NCI-H524 (cell line): ENCODE measurements around the gene IRGC.

Experiments
- DNase-seq, 2 experiments: peaks; one replicate each; lab custom pipeline; 2025; lab: John Stamatoyannopoulos, UW

Gene IRGC

DNA sequence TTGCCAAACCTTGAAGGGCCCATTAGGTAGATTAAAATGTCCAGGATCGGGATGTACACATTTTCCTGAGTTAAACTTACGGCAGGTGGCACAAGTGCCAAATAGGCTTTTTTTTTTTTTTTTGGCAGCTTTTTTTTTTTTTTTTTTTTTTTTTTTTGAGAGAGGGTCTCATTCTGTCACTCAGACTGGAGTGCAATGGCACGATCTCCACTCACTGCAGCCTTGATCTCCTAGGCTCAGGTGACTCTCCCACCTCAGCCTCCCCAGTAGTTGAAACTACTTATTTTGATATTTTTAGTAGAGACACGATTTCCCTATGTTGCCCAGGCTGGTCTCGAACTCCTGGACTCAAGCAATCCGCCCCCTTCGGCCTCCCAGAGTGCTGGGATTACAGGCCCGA is 9.0 kb downstream of the IRGC start:
- DNase-seq: no peak

DNA sequence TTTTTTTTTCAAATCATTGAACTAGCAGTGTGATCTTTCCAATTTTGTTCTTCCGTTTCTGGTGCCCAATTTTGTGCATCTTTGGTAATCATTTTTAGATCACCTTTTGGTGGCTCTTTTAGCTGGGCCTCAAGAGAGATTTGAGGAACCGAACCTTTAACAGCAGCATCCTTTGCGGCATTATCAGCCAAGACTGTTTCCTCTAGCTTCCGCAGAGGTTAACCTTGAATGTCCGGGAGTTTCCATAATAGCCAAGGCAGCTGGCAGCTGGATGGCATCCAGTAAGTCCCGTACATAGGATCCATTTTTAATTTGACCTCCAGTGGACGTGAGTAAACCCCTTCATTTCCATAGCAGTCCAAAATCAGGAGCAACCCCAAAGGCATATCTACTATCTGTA is 9.6 kb downstream of the IRGC start:
- DNase-seq: no peak

DNA sequence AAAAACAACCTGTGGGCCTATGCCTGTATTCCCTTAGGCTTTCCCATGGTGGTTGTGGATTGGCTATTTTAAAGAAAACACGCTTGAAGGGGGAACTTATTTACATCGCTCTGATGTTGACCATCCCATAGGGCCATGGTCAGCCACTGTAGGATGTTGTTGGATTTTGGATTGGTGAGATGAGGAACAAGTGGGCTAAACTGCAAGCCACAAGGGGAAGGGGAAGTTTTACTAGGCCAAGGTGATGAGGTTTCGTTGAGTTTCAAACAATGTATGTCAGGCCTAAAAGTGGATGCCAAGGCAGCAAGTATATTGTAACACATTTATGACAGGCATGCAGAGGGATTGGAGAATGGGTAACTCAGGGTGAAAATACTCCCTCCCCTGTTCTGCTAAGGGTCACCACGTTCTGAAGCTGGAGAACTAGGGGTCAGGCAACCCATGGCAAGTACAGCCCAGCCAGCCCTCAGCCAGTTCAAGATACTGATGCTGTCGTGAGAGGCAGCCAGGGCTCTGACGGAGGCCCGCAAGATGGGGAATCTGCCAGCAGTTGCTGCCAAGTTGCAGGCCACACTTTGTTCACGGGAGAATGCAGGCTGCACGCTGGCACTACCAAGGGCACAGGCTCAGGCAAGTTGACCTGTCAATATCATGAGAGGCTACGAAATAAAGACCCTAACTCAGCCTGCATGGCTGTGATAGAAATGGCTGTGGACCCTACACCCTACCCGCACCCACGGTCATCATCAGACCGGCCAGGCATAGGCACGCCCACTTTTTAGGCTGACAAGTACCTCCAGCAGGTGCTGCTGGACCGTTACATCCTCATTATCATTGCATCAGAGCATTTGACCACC is 11.1 kb downstream of the IRGC start:
- DNase-seq: no peak

DNA sequence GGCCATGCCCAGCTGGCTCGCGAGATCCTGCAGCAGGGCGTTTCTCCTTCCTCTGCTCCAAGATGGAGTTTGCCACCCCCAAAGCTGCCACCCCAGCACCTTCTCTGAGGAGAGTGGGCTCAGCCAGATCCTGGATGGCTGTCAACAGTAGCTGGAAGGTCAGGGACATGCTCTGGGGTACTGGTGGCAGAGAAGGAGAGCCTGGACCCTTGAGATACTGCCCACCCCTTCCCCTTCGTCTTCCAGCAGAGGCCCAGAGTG is 11.6 kb downstream of the IRGC start:
- DNase-seq: no peak

DNA sequence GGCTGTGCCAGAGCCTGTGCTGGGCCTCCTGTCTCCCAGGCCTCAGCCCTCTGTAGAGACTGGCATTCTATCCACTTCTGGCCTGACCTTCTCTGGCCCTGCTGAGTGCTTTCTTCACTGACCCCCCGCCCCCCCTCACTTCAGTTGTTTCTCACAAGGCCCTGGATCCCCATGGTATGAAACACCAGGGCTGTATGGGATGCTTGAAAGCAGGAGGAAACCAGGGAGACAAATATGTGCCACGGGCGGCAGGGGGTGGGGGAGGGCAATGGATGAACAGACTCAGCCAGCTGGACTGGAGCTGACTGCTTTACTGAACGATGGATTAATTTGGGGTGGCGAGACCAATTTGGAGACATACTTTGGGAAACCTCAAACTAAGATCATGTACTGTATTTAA is 14.0 kb downstream of the IRGC start:
- no peak for DNase-seq

DNA sequence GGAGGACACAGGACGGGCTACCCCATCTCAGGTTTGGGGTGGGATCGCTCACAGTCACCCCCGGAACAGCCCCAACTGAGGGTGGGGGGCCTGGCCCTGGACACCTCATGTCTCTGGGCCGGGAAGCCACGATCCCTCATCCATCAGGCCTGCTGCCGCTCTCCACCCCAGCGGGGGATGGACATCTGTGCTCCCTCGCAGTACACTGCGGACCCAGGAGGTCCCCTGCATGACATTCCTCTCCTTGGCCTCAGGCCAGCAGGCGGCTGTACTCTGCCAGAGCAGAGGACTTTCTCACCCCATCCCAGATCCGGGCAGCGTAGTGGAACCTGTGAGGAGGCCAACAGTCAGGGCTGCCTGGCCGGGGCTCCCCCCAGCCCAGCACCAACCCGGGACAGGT is 15.5 kb downstream of the IRGC start:
- no peak for DNase-seq

DNA sequence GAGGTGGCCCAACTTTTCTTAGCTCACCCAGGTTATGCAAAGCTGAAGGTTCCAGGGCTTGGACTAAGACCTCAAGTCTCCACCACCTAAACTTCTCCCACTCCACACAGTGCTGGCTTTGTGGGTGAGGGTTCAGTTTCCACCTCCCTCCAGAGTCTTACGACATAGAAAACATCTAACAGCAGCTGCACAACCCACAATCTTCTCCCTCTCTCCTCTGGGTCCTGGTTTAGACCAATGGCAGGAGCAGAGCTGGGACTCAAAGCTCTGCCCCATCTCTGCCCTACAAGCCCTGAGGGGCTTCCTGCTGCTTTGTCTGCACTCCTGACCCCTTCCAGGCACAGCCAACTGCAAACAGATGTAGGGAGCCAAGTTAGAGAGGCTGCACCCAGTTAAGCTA is 16.0 kb downstream of the IRGC start:
- no peak for DNase-seq

DNA sequence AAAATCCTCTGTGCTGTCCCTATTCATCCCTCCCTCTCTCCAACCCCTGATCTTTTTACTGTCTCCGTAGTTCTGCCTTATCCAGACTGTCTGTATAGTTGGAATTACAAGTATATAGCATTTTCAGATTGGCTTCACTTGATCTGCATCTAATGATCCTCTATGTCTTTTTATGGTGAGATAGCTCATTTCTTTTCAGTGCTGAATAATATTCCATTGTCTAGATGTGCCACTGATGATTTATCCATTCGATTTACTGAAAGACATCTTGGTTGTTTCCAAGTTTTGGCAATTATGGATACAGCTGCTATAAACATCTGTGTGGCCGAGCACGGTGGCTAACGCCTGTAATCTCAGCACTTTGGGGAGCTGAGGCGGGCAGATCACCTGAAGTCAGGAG is 19.1 kb downstream of the IRGC start:
- no peak for DNase-seq

DNA sequence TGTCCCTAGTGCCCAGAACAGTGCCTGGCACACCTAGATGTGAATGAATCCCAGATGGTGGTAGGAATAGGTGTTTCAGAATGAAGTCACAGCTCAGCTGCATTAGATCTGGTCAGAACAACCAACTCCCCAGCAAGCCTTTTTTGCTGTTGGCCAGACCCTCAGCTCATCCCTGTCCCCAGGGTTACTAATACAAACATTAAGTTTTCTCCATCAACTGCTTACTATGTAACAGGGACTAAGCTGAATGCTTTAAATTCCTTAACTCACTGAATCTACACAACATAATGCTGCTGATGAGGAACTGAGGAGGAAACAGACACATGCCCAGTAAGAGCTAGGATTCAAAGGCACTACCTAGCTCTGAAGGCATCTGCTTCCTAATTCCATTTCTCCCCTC is 20.1 kb downstream of the IRGC start:
- no peak for DNase-seq

DNA sequence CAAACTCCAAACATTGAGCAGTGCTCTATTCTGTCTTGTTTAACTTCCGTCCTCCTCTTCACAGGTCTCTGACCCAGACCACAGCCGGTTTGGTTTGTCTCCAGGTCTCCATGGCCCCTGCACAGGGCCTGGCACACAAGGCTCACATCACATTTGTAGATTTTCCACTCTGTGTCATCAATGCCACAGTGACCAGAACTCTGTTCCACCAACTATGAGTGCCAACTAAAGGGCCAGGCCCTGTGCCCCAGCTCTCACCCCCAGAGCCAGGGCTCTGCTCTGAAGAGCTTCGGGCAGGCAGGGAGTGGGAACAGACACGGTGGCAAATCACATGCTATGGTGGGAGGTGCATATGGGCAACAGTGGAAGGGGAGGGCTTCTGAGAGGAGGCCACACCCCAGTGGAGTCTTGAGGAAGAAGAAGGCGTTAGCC is 22.9 kb downstream of the IRGC start:
- DNase-seq: no peak

DNA sequence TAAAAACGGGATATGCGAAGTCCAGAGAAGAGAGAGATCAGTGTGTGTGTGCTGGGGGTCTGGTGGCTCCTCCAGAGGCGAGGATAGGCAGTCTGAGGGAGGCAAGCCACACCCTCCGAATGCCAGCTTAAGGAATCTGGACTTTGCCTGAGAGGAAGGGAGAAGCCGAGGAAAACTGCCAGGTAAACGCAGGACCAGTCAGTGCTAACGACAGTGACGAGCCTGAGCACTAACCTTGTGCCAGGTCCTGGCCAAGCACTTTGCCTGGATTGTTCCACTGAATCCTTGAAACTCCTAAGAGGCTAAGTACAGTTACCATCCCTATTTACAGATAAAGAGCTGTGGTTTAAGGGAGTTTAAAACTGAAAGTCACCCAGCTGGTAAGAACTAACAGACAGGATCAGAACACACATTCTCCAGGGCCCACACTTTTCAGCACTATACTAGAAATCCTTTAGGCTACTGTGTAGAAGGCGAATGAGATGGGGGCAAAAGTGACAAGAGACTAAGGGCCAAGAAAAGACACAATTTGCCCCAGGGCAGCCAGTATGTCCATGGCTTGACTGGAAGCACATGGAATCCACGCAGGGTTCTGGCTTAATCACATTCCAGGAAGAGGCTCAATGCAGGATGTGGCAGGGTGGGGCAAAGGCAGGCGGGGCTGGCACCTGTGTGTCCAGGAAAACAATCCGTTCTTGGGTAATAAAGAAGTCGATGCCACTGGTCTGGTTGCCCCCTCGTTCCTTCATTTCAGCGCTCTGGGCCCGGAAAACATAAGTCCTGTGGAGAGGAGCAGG is 23.8 kb downstream of the IRGC start:
- no peak for DNase-seq

DNA sequence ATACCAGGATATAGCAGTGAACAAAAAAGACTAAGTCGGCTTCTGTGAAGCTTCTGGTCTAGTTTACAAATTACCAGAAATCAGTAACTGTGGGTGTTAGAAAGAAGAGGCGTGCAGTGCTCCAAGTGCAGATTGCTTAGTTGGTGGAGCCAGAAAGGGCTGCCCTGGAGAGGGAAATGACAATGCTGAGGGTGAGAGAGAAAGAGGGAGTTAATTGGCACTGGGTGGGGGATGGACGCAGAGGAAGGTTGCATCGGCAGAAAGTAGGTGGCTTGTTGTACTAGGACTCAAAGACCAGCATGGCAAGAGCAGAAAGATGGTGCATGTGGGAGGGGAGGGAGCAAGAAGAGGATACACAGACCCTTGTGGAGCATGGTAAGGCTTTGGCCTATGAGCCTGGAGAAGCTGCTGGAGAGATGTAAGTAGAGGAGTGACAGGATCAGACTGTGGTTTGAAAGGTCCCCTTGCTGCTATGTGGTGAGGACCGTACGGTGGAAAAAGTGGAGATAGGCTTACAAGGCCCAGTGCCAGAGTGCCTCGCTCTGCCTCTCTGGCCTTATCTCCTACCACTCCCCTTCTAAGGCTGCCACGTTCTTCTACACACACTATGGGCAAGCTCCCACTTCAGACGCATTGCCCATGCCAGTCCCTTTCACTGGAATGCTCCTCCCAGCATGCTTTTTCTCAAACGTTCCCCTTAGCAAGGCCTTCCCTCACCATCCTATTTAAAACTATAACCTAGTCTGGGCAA is 25.4 kb downstream of the IRGC start:
- no peak for DNase-seq

DNA sequence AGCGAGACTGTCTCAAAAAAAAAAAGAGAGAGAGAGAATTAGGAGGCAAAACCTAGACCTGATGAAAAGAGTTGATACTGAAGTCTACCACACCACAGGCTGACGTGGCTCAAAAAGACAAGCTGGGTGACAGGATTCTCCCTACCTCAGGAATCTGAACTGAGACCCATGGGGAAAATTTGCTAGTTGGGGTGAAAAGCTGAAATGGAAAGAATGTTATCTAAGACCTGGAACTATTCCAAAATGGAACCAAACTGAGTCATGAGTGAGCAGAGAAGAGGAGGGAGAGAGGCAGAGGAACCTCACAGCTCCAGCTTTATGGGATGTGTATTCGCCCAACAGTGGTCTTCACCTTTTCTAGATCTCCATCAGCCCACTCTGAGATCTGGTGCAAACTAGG is 27.2 kb downstream of the IRGC start:
- no peak for DNase-seq

DNA sequence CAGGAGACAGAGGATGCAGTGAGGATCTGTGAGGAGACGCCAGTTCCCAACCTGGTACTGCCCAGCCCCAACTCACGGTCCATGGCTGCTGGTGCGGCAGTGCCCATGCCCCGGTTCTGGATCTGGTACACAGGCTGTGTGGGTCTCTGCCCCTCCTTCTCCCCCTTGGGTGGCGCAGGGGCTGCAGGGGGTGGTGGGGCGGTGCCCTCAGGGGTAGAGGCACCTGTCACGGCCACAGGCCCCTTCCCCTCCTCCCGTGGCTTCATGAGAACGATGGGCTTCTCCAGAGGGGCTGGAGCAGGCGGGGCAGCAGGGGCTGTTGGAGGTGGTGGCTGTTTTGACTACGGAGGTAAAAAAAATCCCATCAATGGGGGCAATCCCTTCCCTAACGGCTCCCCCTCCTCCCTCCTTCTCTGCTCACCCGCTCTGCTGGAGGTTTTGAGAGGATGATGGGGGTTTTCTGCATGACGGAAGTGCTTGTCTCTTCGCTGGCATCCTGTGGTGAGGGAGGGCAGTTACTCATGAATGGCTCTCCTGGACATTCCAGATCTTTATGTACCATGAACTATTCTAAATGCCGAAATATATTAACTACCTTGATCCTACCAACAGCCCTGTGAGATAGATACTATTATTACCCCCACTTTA is 31.8 kb downstream of the IRGC start:
- no peak for DNase-seq

DNA sequence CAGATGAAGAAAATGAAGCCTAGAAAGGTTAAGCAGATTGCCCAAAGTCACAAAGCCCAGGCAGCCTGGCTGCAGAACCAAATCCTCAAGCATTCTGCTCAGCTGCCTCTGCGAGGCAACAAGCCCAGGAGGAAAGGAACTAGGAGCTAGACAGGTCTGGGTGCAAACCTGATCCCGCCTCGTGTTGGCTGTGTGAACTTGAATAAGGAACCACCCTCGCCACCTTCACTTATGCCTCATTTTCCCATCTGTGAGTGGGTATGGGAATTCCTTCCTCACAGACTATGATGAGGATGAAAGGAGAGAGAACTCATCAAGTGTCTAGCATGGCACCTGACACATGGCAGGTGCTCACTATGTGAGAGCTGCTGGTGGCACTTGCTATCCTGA is 32.3 kb downstream of the IRGC start:
- no peak for DNase-seq

DNA sequence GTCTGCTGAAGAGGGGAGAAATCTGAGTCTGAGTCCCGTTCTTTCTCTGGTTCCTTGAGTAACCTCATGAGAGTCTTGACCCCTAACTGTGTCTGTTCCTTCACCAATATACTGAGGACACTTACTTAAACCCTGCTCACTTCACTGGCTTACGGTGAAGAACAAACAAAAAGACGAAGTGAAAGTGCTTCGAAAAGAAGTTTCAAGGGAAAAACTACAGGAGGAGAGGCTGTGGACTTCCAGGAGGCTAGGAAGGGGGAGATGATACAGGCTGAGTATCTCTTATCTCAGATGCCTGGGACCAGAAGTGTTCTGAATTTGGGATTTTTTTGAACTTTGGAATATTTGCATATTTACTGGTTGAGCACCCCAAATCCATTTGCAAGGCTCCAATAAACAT is 32.8 kb downstream of the IRGC start:
- no peak for DNase-seq

DNA sequence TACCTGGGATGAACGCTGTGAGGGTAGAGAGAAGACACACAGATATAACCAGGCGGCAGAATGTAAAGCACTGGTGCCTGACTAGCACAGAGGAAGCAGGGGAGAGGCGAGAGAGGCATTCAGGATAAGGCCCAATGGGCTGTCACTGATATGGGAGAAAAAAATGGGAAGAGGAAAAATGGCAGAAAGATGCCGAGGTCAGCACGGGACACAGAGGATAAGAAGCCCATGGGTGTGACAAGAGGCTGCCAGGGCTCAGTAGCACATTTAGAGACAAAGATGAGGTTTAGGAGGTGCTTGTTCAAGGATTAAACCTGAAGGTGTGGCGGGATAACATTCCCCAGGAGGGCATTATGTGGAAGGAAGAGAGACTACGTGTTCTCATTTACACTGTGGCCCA is 33.3 kb downstream of the IRGC start:
- DNase-seq: no peak

DNA sequence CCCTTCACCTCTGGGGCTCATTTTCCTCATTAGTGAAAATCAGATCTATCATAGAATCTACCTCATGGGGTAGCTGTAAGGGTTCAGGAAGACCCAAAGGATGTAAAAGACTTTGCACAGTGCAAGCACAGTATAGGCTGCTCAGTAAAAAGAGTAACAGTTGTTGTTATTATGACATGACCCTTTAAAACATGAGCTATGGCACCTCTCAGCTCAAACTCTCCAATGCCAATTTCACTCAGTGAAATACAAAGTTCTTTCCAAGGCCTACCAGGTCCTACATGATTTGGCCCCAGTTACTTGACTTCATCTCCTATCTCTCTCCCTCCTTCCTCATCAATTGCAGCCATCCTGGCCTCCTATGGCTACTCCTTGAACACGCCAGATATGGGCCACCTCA is 34.0 kb downstream of the IRGC start:
- DNase-seq: no peak

DNA sequence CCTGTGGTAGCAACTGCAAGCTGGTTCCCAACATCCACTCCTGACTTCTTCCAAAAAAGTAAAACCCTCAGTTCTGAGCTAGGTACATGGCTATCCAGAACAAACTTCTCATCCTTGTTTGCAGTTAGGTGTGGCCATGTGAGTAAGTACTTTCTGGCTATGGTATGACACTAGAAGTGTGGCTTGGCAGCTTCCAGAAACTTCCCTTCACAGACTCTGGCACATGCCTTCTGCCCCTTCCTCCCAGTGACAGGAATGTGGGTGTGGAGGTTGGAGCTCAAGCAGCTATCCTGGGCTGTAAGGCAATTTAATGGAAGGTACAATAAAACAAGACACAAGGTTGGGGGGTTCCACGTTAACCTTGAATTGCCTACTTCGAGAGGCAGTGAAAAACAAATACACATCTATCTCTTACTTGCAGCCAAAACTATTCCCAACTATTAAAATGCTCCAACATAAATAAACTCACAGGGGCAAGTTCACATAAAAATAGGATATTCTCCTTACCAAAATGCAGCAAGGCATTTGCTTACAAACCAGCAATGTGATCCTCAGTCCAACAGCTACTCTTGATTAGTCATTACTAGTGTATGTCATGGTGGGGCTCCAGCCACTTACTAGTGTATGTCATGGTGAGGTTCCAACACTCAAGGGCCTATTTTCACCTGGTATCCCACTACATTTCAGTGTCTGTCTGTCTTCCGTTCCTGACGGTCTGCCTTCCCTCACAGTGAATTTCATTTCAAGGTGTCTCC is 35.8 kb downstream of the IRGC start:
- no peak for DNase-seq

DNA sequence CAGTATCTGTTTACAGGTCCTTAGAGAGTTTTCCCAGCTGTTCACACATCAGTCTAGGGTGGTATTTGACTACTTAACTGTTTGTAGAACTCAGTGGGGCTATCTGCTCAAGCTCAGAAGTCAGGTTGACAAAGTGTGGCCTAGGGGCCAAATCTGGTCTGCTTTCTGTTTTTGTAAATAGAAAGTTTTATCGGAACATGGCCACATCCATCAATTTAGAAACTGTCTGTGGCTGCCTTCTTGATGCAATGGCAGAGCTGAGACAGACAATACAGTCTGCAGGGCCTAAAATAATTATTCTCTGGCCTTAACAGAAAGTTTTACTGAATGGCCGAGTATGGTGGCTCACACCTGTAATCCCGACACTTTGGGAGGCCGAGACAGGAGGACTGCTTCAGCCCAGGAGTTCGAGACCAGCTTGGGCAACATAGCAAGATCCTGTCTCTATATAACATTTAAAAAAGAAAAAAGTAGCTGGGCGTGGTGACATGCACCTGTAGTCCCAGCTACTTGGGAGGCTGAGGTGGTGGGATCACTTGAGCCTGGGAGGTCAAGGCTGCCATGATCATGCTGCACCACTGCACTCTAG is 36.5 kb downstream of the IRGC start:
- DNase-seq: no peak

DNA sequence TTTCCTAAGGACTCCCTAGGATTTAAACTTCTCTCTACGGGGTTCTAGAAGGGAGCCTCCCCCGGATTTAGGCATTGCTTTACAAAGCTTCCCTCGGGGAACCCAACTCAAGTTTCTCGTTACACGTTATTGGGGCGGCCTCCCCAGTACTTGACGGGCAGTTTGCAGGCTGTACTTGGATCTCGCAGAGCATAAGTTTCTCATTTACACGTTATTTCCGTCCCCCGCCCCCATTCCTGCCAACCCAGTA is 38.3 kb downstream of the IRGC start:
- DNase-seq: no peak
